ENCODE data around the gene TTC1.
"Not testable (repeated sequence)": the region's sequence is repeated elsewhere in the genome, so short reads cannot be mapped to it uniquely, and the experiment has no call there.

The TTC1 gene

DNA sequence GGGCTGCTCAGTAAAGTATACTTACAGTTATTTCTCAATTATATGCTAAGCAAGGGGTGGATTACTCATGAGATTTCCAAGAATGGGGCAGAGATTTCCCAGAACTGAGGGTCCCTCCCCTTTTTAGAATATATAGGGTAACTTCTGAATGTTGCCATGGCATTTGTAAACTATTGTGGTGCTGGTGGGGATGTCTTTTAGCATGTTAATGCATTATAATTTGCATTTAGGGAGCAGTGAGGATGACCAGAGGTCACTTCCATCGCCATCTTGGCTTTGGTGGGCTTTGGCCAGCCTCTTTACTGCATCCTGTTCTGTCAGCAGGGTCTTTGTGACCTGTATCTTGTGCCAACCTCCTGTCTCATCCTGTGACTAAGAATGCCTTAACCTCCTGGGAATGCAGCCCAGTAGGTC lies 35.5 kb downstream of the TTC1 start:
- no peak for DNase-seq

DNA sequence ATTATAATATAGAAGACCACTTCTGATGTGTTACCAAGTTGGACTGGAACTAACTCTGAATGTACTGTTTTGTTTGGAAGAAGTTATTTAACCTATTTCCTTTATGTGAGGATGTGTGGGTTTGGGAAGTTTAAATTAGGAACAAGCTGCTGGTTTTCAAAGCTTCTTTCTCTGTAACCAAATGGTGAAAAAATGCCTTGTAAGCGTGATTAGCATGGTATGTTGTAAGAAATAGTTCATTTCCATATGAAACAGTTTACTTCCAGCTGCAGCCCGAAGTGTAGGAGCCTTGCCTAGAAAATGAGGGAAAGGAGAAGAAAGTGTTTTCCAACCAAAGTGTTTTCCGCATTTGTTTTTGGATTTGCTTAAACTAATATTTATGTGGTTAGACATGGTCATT lies 36.0 kb downstream of the TTC1 start:
- no peak for DNase-seq

DNA sequence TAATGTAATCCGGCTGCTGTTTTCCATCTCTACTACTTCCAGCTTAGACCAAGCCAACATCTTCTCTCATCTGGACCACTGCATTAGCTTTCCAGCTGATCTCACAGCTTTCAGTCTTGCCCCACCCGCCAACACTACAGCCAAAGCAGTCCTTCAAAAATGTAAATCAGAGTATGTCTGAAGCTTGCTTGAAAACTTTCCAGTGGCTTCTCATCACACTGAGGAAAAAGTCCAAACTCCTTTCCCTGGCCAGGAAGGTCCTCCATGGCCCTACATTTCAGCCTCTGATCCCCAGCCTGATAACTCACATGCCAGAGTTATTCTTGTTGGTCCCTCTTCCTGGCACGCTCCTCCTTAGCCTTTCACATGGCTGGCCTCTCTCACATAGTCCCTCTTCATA lies 38.5 kb downstream of the TTC1 start:
- no peak for DNase-seq

DNA sequence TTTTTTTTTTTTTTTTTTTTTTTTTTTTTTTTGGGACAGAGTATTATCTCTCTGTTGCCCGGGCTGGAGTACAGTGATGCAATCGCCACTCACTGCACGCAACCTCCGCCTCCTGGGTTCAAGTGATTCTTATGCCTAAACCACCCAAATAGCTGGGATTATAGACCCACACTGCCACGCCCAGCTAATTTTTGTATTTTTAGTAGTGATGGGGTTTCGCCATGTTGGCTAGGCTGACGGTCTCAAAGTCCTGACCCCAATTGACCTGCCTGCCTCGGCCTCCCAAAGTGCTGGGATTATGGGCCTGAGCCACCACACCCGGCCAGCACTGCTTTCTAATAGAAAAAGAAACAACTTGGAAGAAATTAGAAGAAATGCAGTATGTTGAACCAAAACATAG lies 39.2 kb downstream of the TTC1 start:
- no peak for DNase-seq

DNA sequence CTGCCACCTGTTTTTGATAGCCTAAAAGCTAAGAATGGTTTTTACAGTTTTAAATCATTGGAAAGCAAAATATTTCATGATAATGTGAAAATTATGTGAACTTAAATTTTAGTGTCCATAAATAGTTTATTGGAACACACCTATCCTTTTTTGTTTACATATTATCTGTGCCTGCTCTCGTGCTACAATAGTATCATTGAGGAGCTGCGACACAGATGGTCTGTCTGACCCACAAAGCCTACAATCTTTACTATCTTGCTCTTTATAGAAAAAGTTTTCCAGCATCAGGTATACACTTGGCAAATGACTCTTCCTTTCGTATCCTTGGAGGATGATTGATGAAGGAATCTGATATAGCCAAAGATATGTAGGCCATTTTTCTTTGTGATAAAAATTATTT lies 40.2 kb downstream of the TTC1 start:
- no peak for DNase-seq

DNA sequence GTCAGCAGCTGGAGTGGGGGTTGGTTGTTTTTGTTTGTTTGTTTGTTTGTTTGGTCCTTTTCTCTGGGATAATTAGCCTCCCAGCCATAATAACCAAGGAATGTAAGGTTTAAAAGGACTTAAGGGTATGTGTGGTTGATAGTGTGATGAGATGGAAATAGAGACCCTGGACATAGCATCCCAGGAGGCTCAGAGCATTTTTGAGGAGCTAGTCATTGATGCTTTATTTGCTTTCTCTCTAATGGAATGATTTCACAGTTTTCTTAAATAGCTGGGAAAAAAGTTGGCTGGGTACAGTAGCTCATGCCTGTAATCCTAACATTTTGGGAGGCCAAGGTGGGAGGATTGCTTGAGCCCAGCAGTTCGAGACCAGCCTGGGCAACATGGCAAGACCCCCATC lies 45.1 kb downstream of the TTC1 start:
- no peak for DNase-seq

DNA sequence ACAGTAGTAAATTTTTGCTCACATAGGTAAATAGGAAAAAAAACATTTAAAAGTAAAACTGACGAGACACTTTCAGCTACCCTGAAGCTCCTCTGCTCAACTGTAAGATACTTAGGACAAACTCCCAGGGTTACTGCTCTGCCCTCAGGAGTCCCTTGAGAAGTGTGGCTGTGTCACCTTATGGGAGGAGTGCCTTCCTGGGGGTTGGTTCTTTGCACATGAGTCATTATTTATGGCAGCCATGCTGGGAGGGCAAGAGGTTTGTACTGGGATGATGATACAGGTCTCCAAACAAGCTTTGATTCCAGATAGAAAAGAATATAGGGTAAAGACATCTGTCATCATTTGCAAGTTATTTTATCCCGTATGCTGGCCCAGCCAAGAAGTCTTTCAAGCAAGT lies 45.9 kb downstream of the TTC1 start:
- DNase-seq = peak; percentile 23

DNA sequence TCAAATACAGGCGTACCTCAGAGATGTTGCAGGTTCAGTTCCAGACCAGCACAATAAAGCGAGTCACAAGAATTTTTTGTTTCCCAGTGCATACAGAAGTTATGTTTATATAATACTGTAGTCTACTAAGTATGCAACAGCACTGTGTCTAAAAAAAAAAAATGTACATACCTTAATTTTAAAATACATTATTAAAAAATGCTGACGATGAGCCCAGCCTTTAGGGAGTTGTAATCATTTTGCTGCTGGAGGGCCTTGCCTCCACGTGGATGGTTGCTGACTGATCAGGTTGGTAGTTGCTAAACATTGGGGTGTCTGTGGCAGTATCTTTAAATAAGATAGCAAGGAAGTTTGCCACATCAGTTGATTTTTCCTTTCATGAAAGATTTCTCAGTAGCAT lies 48.3 kb downstream of the TTC1 start:
- no peak for DNase-seq

DNA sequence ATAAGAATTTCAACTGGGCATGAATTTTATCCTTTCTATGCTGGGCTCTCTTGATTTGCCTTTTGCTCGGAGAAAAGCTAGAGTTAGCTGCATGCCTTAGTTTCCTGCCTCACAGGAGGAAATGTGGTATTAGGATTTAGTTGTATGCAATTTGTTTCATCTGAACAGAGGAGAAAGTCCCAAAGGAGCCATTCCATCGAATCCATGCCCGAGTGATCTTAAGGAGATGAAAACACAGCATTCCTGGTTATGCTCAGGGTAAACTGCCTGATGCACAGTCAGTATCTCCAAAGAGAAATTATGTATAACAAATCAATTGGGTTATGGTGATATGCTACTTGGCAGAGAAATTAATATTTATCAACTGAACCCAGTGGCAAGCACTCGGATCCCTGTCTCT lies 51.1 kb downstream of the TTC1 start:
- DNase-seq = no peak

DNA sequence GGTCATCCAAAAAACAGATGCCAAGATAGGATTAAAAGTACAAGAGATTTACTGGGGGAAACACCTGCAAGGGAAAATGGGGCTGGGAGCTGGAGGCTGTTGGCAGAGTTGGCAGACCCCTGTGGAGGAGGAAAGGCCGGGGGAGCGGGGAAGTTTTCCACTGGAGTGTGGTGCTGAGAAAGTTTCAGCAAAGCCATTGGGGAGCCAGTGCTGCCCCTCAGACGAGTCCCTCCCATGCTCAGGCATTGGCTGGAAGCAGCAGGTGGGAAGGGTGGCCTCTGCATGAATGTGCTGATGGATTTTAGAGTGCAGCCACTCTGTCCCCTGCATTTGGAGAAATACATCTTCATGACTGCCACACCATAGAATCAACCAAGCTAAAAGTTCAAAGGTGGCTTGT lies 52.8 kb downstream of the TTC1 start:
- DNase-seq = no peak

DNA sequence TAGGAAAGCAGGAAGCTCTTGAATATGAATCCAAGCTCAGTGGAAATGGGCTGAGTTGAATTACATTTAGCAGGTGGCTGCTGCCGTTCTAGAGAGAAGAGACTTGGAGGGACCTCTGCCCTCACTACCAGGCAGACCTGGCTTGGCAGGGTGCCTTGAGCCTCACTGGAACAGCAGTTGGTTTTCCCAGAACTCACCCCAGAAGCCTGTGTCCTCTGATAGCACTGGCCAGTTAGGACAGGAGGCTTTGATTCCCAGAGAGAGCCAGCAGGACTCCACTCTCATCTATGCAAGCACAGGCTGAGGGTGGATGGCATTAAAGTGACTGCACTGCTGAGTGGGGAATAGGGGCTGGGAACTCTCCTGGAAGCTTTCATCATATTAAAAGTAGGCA lies 55.5 kb downstream of the TTC1 start:
- no peak for DNase-seq

DNA sequence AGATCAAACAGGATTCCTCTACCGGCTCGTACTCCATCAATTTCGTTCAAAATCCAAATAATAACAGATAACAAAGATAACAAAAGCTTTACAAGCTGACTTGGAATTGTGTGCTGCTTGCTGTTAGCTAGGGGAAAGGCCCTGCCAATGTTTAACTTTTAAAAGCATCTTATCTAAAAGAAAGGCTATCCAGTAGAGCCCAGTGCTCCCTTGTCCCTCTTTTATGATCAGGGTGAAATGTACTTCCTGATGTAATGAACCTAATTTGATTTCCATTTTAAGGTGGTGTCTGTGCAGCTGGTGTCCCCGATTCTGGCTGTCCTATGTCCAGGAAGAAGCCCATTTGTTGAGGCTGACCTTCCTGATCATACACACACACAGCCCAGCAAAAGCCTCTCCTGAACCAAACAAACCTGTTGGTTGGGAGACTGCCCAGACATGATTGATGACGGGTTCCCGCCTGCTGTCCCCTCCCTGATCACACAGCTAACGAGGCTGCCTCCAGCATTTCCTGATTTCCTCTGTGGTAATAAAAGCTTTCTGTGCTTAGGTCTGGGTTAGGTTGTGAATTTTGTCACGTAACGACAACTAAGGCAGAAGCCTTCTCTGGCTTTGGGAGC lies 56.2 kb downstream of the TTC1 start:
- DNase-seq = no peak

DNA sequence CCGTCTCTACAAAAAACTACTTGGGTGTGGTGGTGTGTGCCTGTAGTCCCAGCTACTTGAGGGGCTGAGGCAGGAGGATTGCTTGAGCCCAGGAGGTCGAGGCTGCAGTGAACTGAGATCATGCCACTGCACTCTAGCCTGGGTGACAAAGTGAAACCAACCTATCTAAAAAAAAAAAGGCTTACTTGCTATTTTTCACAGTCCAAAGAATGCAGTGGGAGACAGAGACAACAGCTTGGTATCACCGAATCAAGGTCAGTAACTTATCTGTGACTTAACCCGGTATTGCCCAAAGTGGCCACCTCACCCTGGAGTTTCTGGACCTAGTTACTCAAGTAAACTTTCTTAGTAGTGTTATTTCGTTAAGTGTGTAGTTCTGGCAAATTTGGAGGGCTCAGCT lies 60.2 kb downstream of the TTC1 start:
- not testable (repeated sequence) for DNase-seq

DNA sequence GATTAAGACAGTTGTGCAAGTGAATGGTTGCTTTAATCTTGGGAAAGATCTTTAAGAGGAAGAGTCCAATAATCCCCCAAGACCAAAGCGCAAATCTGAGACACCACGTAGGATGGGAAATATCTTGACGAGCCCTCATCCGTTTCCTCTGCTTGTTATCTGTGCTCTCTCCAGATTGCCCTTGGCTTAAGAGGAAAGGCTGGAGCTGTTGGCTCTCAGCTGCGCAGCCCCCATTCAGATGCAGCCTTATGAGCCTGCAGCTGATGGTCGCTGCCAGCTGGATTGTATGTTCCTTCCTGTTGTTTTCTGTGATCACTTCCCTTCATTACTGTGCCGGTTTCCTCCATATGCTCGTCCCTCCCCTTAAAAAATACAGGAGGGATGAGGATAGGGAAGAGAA lies 62.6 kb downstream of the TTC1 start:
- no peak for DNase-seq

DNA sequence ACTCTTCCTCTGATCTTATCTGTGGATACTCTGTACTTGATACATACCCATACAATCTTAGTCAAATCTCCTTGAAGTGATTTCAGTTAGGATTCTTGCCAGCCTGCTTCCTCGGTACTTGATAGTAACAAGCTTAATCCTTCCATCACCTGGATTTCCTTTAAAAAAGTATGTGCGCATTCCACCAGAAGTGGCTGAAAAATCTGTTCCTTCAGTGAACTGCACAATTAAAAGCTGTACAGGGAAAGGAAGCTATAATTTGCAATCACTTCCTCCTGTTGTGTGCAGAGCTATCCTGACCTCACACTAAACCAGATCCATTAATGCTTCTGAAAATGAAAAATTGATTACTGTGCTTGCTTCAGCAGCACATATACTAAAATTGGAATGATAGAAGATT lies 63.0 kb downstream of the TTC1 start:
- no peak for DNase-seq

DNA sequence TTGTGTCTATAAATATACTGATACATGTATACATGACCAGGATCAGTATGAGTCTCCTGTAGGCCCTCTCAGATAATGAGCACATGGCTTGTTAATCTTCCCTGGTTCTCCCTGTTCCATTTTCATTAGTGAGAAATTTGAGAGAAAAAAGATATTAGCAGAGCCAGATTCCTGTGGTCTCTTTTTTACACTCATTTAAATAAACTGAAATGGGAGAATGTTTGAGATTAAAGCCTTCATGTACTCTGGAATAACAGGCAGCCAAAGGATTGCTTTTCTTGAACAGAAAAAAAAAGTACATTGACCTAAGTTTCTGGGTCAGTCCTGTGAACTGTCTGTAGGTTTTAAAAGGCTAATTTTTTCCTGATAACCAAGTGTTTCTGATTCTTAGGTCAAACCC lies 66.1 kb downstream of the TTC1 start:
- DNase-seq = no peak

DNA sequence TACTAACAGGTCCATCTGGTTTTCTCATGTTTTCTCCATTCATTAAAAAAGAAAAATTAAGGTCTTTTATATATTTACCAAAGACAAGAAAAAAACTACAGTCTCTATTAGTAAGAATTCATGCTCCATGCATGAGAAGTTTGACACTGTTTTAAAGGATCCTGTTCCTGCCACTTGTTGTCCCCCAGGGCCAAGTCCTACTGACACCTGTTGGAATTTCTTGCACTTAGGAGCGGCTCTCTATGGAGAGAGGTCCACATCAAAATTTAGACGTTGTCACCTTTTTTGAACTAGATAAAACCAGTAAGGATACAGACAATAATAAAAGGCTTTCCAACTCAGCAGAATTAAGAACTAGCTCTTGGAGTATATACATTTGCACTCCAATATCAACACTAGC lies 68.1 kb downstream of the TTC1 start:
- DNase-seq = no peak

DNA sequence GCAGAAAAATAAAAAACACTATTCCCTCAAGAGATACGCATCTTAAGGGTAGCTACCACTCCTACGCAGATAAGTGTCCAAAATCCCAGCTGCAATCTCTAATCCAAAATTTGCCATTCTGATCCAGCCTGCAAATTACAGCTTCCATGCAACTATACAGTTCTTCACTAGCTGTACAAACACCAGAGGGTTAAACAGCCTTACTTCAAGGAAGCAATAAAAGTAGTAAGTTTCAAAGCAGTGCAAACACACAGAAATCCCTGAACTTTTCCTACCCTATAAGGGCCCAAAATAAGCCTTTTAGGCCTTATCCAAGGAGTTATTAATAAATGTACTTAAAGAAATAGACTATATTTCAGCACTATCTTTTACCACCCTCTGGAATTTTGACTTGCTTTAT lies 70.8 kb downstream of the TTC1 start:
- DNase-seq = no peak

DNA sequence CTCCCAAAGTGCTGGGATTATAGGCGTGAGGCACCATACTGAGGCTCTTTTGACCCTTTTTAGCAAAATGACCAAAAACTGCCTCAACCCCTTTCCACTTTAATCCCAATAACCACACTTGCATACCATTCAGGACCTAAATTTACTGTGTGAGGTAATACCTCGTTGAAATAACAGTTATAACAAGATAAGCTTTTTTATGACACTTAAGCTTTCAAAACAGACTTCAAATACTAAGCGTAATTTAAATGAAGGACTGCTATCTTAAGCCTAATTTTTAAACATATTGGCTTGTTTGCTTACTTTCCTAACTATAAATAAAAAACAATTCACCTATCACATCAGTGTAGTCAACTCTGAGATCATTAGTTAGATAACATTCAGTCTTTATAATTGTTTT lies 72.6 kb downstream of the TTC1 start:
- no peak for DNase-seq

DNA sequence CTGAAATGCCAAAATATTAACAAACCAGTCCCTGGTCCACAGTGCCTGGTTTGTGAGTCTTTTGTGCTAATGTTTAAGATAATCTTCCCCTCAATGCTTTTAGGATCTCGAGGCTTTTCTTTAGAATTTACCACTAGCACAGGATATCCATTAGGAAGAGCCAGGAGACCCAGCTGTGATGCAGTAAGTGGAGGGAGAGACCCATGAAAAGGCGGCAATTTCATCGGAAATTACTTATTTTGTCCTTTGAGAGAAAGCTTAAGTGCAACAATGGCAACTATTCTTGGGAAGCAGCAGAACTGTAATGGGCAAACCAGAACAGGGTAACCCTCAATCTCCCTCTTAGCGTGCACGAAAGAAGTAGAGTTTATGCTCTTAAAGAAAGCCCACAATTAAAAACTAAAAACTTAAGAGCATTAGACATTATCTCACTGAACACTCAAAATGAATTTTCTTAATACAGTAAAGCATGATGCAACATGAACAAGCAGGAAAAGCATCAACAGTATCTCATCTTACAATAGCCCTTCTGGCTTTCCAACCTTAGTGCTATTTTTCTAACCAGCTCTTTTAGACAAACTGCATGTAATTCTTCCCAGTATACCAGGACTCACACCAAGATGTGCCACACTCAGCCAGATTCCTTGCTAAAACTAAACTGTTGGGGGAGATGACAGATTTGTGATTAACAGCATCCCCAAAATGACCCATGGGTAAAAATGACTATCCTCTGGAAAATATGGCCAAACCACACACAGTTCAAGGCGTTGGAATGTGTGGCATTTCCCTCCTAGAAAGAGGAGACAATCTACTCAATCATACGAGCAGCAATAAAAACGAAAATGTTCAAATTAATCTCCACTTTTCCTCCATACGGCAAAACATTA lies 73.9 kb downstream of the TTC1 start:
- DNase-seq = peak; percentile 32

DNA sequence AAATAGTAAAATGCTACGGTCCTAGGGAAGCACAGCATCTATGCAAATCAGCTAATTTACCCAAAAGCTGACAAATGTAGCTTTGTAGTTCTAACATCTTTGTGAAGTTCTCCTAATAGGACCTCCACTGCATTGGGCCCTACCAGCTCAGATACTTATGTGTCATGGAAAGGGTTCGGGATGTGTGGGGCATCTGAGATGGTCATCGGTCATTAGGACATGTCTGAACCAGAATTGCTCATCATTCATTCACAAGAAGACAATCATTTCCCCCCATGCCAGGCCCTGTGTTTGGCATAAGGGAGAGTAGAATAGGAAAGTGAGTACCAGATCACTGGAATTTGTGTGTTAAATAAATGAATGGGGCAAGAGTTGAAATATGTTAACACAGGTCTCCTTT lies 74.6 kb downstream of the TTC1 start:
- peak; percentile 26 for DNase-seq

DNA sequence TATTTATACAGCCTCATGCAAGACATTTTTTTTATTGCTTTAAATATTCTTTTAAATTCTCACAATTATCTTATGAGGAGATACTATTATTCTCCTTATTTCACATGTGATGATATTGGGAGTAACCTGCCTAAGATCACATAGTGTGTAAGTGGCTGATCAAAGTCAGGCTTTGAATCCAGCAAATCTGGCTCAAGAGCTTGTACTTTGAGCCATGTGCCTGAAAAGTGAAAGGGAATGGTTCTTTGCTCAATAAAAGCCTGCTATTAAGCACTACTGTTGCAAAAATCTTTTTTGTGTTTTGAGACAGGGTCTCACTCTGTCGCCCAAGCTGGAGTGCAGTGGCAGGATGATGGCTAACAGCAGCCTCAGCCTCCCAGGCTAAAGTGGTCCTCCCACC lies 75.2 kb downstream of the TTC1 start:
- no peak for DNase-seq

DNA sequence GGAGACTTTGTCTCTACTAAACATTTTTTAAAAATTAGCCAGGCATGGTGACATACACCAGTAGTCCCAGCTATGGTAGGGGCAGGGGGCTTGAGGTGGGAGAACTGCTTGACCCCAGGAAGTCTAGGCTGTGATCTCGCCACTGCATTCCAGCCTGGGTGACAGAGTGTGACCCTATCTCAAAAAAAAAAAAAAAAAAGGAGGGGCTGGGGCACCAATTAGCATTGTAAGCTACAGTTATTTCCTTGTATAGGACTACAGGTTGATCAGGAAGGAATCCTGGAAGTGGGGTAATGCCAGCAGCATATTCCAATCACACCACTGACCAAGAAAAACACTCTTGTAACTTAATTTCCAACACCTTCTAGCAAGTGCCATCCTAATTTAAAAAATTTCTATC lies 78.3 kb downstream of the TTC1 start:
- no peak for DNase-seq

DNA sequence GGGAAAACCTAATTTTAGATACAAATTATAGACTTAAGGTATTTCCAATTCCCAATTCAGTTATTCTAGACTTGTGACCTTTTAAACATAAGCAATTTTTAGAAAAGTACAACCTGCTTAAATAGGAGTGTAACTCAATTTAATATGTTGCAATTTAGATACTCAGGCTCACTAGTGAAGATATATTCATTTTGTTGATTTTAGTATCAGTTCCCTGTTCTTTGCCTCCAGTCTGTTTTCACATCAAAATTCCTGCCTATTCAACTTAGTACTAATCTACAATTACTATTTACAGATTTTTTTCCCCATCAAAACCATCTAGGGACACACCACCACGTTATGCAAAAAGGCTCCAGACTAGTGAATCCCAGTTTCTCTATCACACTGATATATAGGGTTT lies 79.9 kb downstream of the TTC1 start:
- no peak for DNase-seq

DNA sequence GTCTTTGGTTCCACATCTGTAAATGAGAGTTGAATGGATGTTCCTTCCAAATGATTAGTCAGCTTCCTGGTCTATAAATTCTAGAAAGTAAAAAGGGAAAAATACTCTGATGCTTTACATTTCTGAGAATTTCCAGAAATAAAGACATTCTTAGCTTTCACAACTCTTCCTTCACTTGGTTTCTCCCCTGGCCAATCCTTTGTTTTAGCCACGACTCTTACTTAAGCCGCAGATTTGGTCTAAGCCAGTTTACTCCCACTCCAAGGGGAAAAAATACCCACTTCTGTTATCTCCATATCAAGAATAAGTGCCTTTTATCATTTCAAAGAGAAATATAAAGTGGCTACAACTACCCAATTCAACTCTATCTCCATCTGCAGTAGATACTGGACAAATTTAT lies 80.6 kb downstream of the TTC1 start:
- DNase-seq = no peak
